Measurements from ENCODE around the gene HSPG2. TPM values are rescaled to one million over a fixed set of nuclear protein-coding genes. Genes with fewer than 3 reads are reported as not detected.
"Not testable (repeated sequence)": the region's sequence is repeated elsewhere in the genome, so short reads cannot be mapped to it uniquely, and the experiment has no call there.

HSPG2 gene
- polyA plus RNA-seq (2013, experiment 1 of 2): 10.1 TPM
- polyA plus RNA-seq (2013, experiment 2 of 2): 9.4 TPM

DNA sequence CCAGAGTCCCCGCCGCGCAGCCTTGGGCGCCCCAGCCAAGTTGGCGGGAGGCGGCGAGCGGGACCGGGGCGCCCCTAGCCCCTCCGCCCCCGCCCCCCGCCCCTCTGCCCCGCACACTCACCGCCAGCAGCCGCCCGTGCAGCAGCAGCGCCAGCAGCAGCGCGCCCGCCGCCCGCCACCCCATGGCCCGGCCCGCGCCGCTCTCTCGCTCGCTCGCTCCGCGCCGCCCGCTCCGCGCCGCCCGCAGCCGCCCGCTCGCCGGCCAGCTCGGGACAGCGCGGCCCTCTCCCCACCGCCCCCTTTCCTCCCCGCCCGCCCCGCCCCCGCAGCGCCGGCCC, at the start of gene HSPG2:
Gene HSPG2, minus strand, starts transcription at position 277 of the 338 bp plus-strand sequence. Its CDS starts 93 bp downstream, at position 184.
- H3K79me1 ChIP-seq (ENCODE audit: low read length): peaks cover 14% of the 10 kb centered on the region
- H4K8ac ChIP-seq (ENCODE audit: low read depth, low read length): no peak within 1 kb of the TSS
- no peaks in the 10 kb centered on the region for H3K27me3 ChIP-seq (ENCODE audit: insufficient read depth, low read length, poor library complexity)
- H3K9ac ChIP-seq (ENCODE audit: low read length): peak within 1 kb of the TSS; percentile 91
- peak within 1 kb of the TSS; percentile 96 for H3K4ac ChIP-seq (ENCODE audit: low read depth, low read length)
- peak within 1 kb of the TSS; percentile 89 for H2BK5ac ChIP-seq (ENCODE audit: low read length)
- H3K56ac ChIP-seq (ENCODE audit: low read length): peak within 1 kb of the TSS; percentile 99
- peak within 1 kb of the TSS; percentile 82 for H2AK5ac ChIP-seq (ENCODE audit: low read length)
- peak within 1 kb of the TSS; percentile 54 for H3K4me3 ChIP-seq (ENCODE audit: low read length)
- H2BK15ac ChIP-seq (replicated peaks; ENCODE audit: low read depth): no peak within 1 kb of the TSS
- no peak for DNase-seq
- peak within 1 kb of the TSS; percentile 95 for H3K18ac ChIP-seq (ENCODE audit: low read length)
- peaks cover 21% of the 10 kb centered on the region for H3K4me1 ChIP-seq (ENCODE audit: control insufficient read depth, low read depth, low read length)
- H3K36me3 ChIP-seq (ENCODE audit: control insufficient read depth, insufficient read depth, low read length): no peaks in the 10 kb centered on the region
- peak within 1 kb of the TSS; percentile 86 for H3K4me2 ChIP-seq (ENCODE audit: low read length)
- WGBS (ENCODE audit: extremely low coverage, insufficient coverage, low lambda C conversion rate): no CpG with 5 or more reads among the region's 52 CpGs
- peaks cover 27% of the 10 kb centered on the region for H3K79me2 ChIP-seq (ENCODE audit: control insufficient read depth, insufficient read depth, low read length)
- peak within 1 kb of the TSS; percentile 61 for H2BK120ac ChIP-seq (ENCODE audit: low read depth, low read length)
- peak within 1 kb of the TSS; percentile 0 for H3K27ac ChIP-seq (ENCODE audit: low read depth, low read length)
- peak within 1 kb of the TSS; percentile 99 for H3K23ac ChIP-seq (ENCODE audit: low read length)
- H4K5ac ChIP-seq (ENCODE audit: low read length): peak within 1 kb of the TSS; percentile 98

DNA sequence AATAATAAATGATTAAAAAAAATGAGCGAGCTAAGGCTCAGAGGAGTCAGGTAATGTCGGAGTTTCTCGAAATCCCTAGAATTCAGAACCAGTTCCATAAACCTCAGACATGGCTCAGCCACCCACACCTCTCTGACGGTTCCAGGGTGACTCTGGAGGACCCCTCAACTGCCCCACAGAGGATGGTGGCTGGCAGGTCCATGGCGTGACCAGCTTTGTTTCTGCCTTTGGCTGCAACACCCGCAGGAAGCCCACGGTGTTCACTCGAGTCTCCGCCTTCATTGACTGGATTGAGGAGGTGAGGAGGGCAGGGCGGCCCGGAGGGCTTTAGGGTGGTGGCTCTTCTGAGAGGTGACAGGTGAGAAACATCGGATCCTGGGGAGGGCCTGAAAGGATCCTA, 49.3 kb upstream of the HSPG2 start:
- H4K5ac ChIP-seq (ENCODE audit: low read length); H3K4me3 ChIP-seq (ENCODE audit: low read length); H3K79me2 ChIP-seq (ENCODE audit: control insufficient read depth, insufficient read depth, low read length); H2BK5ac ChIP-seq (ENCODE audit: low read length); DNase-seq; H3K4ac ChIP-seq (ENCODE audit: low read depth, low read length); H3K9ac ChIP-seq (ENCODE audit: low read length); H3K4me2 ChIP-seq (ENCODE audit: low read length); H3K18ac ChIP-seq (ENCODE audit: low read length); H3K56ac ChIP-seq (ENCODE audit: low read length); H3K79me1 ChIP-seq (ENCODE audit: low read length); H4K8ac ChIP-seq (ENCODE audit: low read depth, low read length); H3K27ac ChIP-seq (ENCODE audit: low read depth, low read length); H3K27me3 ChIP-seq (ENCODE audit: insufficient read depth, low read length, poor library complexity); H3K4me1 ChIP-seq (ENCODE audit: control insufficient read depth, low read depth, low read length); H2BK15ac ChIP-seq (replicated peaks; ENCODE audit: low read depth); H3K23ac ChIP-seq (ENCODE audit: low read length); H3K36me3 ChIP-seq (ENCODE audit: control insufficient read depth, insufficient read depth, low read length); H2BK120ac ChIP-seq (ENCODE audit: low read depth, low read length); H2AK5ac ChIP-seq (ENCODE audit: low read length): not testable (repeated sequence)
- no CpG with 5 or more reads among the region's 12 CpGs for WGBS (ENCODE audit: extremely low coverage, insufficient coverage, low lambda C conversion rate)

DNA sequence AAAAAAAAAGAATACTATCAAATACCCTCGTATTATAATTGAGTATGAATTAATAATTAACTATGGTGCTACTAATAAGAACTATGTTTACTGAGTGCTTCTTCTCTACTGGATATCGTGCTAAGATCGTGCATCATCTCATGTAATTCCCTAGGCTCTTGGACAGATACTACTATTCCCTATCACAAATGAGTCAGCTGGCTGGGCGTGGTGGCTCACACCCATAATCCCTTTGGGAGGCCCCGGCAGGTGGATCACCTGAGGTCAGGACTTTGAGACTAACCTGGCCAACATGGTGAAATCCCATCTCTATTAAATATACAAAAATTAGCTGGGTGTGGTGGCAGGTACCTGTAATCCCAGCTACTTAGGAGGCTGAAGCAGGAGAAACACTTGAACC, 48.8 kb upstream of the HSPG2 start:
- H3K9ac ChIP-seq (ENCODE audit: low read length); H4K8ac ChIP-seq (ENCODE audit: low read depth, low read length); H3K4me3 ChIP-seq (ENCODE audit: low read length); H3K27ac ChIP-seq (ENCODE audit: low read depth, low read length); H4K5ac ChIP-seq (ENCODE audit: low read length); H3K27me3 ChIP-seq (ENCODE audit: insufficient read depth, low read length, poor library complexity); H3K4ac ChIP-seq (ENCODE audit: low read depth, low read length); H2BK15ac ChIP-seq (replicated peaks; ENCODE audit: low read depth); H3K56ac ChIP-seq (ENCODE audit: low read length); H3K18ac ChIP-seq (ENCODE audit: low read length); H3K79me1 ChIP-seq (ENCODE audit: low read length); H3K23ac ChIP-seq (ENCODE audit: low read length); H3K4me1 ChIP-seq (ENCODE audit: control insufficient read depth, low read depth, low read length); DNase-seq; H3K36me3 ChIP-seq (ENCODE audit: control insufficient read depth, insufficient read depth, low read length); H2BK120ac ChIP-seq (ENCODE audit: low read depth, low read length); H2BK5ac ChIP-seq (ENCODE audit: low read length); H3K4me2 ChIP-seq (ENCODE audit: low read length); H2AK5ac ChIP-seq (ENCODE audit: low read length); H3K79me2 ChIP-seq (ENCODE audit: control insufficient read depth, insufficient read depth, low read length): not testable (repeated sequence)
- WGBS (ENCODE audit: extremely low coverage, insufficient coverage, low lambda C conversion rate): no CpG with 5 or more reads among the region's 5 CpGs

DNA sequence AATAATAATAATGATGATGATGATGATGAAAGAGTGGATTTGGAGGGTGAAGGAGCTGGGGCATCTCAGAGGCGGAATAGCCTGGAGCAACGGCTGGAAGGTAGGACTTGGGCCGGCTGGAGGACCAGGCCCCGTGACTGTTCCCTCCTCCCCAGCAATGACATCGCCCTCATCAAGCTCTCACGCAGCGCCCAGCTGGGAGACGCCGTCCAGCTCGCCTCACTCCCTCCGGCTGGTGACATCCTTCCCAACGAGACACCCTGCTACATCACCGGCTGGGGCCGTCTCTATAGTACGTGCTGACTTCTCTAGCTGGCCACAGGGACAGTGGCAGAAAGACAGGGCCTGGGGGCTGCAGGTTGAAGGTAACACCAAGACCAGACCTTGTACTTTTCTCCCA, 46.4 kb upstream of the HSPG2 start:
- not testable (repeated sequence) for H3K27ac ChIP-seq (ENCODE audit: low read depth, low read length); H3K9ac ChIP-seq (ENCODE audit: low read length); H3K4ac ChIP-seq (ENCODE audit: low read depth, low read length); H3K36me3 ChIP-seq (ENCODE audit: control insufficient read depth, insufficient read depth, low read length); H4K5ac ChIP-seq (ENCODE audit: low read length); H3K4me1 ChIP-seq (ENCODE audit: control insufficient read depth, low read depth, low read length); H4K8ac ChIP-seq (ENCODE audit: low read depth, low read length); H2BK5ac ChIP-seq (ENCODE audit: low read length); H2BK15ac ChIP-seq (replicated peaks; ENCODE audit: low read depth); H3K23ac ChIP-seq (ENCODE audit: low read length); H2AK5ac ChIP-seq (ENCODE audit: low read length); DNase-seq; H3K27me3 ChIP-seq (ENCODE audit: insufficient read depth, low read length, poor library complexity); H3K79me2 ChIP-seq (ENCODE audit: control insufficient read depth, insufficient read depth, low read length); H3K4me2 ChIP-seq (ENCODE audit: low read length); H3K4me3 ChIP-seq (ENCODE audit: low read length); H3K18ac ChIP-seq (ENCODE audit: low read length); H2BK120ac ChIP-seq (ENCODE audit: low read depth, low read length); H3K56ac ChIP-seq (ENCODE audit: low read length); H3K79me1 ChIP-seq (ENCODE audit: low read length)
- WGBS (ENCODE audit: extremely low coverage, insufficient coverage, low lambda C conversion rate): no CpG with 5 or more reads among the region's 15 CpGs

DNA sequence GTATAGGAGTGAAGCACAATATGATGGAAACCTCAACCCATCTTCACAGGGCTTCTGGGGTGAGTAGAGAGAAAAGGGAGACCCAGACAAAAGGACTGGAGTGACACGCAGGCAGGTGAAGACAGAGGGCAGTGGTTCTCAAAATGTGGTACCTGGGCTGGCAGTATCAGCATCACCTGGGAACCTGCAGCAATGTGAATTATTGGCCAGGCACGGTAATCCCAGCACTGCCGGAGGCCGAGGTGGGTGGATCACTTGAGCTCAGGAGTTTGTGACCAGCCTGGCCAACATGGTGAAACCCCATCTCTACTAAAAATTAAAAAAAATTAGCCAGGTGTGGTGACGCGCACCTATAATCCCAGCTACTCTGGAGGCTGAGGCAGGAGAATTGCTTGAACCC, 45.0 kb upstream of the HSPG2 start:
- no CpG with 5 or more reads among the region's 6 CpGs for WGBS (ENCODE audit: extremely low coverage, insufficient coverage, low lambda C conversion rate)
- H3K56ac ChIP-seq (ENCODE audit: low read length); H3K4me3 ChIP-seq (ENCODE audit: low read length); H3K4me2 ChIP-seq (ENCODE audit: low read length); H3K9ac ChIP-seq (ENCODE audit: low read length); H3K23ac ChIP-seq (ENCODE audit: low read length); H2AK5ac ChIP-seq (ENCODE audit: low read length); H4K5ac ChIP-seq (ENCODE audit: low read length); DNase-seq; H3K4ac ChIP-seq (ENCODE audit: low read depth, low read length); H3K79me2 ChIP-seq (ENCODE audit: control insufficient read depth, insufficient read depth, low read length); H2BK15ac ChIP-seq (replicated peaks; ENCODE audit: low read depth); H3K4me1 ChIP-seq (ENCODE audit: control insufficient read depth, low read depth, low read length); H3K27me3 ChIP-seq (ENCODE audit: insufficient read depth, low read length, poor library complexity); H3K27ac ChIP-seq (ENCODE audit: low read depth, low read length); H4K8ac ChIP-seq (ENCODE audit: low read depth, low read length); H2BK120ac ChIP-seq (ENCODE audit: low read depth, low read length); H3K79me1 ChIP-seq (ENCODE audit: low read length); H3K18ac ChIP-seq (ENCODE audit: low read length); H3K36me3 ChIP-seq (ENCODE audit: control insufficient read depth, insufficient read depth, low read length); H2BK5ac ChIP-seq (ENCODE audit: low read length): not testable (repeated sequence)

DNA sequence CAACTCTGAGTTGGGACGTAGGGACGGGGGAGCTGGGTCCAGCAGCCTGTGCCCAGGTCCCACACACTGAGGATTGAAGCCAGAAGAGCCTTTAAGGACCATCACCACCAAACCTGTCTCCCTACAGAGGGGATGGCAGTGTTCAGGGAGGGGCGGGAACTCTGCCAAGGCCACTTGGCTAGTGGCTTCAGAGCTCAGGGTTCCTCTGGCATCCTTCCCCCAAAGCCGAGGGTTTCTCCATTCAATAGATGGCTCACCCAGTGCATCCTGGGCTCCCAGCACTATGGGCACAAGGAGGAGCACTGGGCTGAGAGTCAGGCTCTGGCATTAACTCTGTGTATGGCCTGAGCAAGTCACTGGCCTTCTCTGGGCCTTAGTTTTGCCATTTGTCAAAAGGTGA, 44.1 kb upstream of the HSPG2 start:
- not testable (repeated sequence) for H2BK120ac ChIP-seq (ENCODE audit: low read depth, low read length); H3K4ac ChIP-seq (ENCODE audit: low read depth, low read length); H3K23ac ChIP-seq (ENCODE audit: low read length); H2AK5ac ChIP-seq (ENCODE audit: low read length); H4K5ac ChIP-seq (ENCODE audit: low read length); H3K4me1 ChIP-seq (ENCODE audit: control insufficient read depth, low read depth, low read length); H2BK15ac ChIP-seq (replicated peaks; ENCODE audit: low read depth); H3K79me2 ChIP-seq (ENCODE audit: control insufficient read depth, insufficient read depth, low read length); H2BK5ac ChIP-seq (ENCODE audit: low read length); H3K36me3 ChIP-seq (ENCODE audit: control insufficient read depth, insufficient read depth, low read length); H4K8ac ChIP-seq (ENCODE audit: low read depth, low read length); H3K27me3 ChIP-seq (ENCODE audit: insufficient read depth, low read length, poor library complexity); H3K56ac ChIP-seq (ENCODE audit: low read length); H3K4me2 ChIP-seq (ENCODE audit: low read length); H3K9ac ChIP-seq (ENCODE audit: low read length); H3K79me1 ChIP-seq (ENCODE audit: low read length); H3K18ac ChIP-seq (ENCODE audit: low read length); H3K27ac ChIP-seq (ENCODE audit: low read depth, low read length); DNase-seq; H3K4me3 ChIP-seq (ENCODE audit: low read length)
- WGBS (ENCODE audit: extremely low coverage, insufficient coverage, low lambda C conversion rate): no CpG with 5 or more reads among the region's 4 CpGs
